Subcutaneous preadipocyte (primary cell): Measurements from ENCODE around the gene GOLGA8T. TPM values are rescaled to one million over a fixed set of nuclear protein-coding genes. Genes with fewer than 3 reads are reported as not detected.

Experiments
- small RNA-seq: library from RNA; depleted of rRNA; stranded (forward); fragments of <200 nt; gene quantifications from one replicate; pipeline ENCODE3, GENCODE V24; 2012
- total RNA-seq: library from RNA; depleted of rRNA; stranded (reverse); fragments of >200 nt; gene quantifications from 2 replicates; pipeline ENCODE4 v1.2.3, GENCODE V29; 2012

GOLGA8T gene
- not detected in 2 replicates for total RNA-seq

DNA sequence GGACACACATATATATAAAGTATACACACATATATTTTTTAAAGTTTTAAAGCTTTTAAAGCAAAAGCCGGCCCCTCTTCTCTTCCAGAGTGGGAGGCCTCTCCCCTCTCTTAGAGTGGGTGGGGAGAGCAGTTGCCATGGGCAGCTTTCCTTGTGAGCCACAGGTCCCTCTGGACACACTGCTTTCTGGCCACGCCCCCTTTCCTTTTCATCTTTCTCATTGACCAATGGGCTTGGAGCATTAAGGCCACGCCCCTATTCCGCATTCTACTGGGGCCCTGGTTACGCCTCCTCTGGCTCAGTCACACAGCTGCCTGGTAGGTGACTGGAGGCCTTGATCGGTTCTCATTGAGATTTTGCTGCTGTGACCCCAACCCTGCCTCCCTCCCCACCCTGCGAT is at the start of gene GOLGA8T:
Gene GOLGA8T, plus strand, starts transcription at position 301 of the 400 bp plus-strand sequence. Its CDS starts 98 bp downstream, at position 399.

Small RNAs within 50 kb of the gene (small RNA-seq; reads per million reads assigned to genes)
- gene AC120045.2 (not detected), gene RF00096 (not detected), gene RN7SL469P (not detected), gene RN7SL673P (not detected)

Other genes starting within 250 kb of the GOLGA8T start
- gene GOLGA8J, start 52.1 kb upstream of the GOLGA8T start, total RNA-seq: not detected in 2 replicates